GM19025 (cell line): ENCODE data around the gene PACS2.
"Not testable (repeated sequence)": the region's sequence is repeated elsewhere in the genome, so short reads cannot be mapped to it uniquely, and the experiment has no call there.

Experiments used
- ATAC-seq: cut with Tn5 transposase; IDR thresholded peaks from one replicate; pipeline ENCODE4 v1.9.1; 2021; ENCODE audit warnings: mild to moderate bottlenecking, low read depth, moderate library complexity; ENCODE audit not compliant: unreplicated experiment

Gene PACS2

GRCh38 chr14:105347587-105347968 is 33.0 kb downstream of the PACS2 start:
- no peak for ATAC-seq

- ATAC-seq, result no peak
These were observed 33.8 kb downstream of the PACS2 start for GRCh38 chr14:105348169-105348944.

GRCh38 chr14:105348945-105349699 is 34.6 kb downstream of the PACS2 start:
- no peak for ATAC-seq

GRCh38 chr14:105349992-105350391 is 35.4 kb downstream of the PACS2 start:
- ATAC-seq, result no peak

GRCh38 chr14:105350450-105351244 is 36.1 kb downstream of the PACS2 start:
- ATAC-seq, result no peak

GRCh38 chr14:105351410-105351809 is 36.9 kb downstream of the PACS2 start:
- ATAC-seq, result no peak

- ATAC-seq, result no peak
These were observed 37.6 kb downstream of the PACS2 start for GRCh38 chr14:105351920-105352851.

- no peak for ATAC-seq
These were observed 38.6 kb downstream of the PACS2 start for GRCh38 chr14:105353136-105353535.

- no peak for ATAC-seq
These were observed 40.0 kb downstream of the PACS2 start for GRCh38 chr14:105354541-105354940.

- ATAC-seq, result no peak
These were observed 40.6 kb downstream of the PACS2 start for GRCh38 chr14:105355049-105355575.

- no peak for ATAC-seq
These were observed 41.5 kb downstream of the PACS2 start for GRCh38 chr14:105355850-105356604.

GRCh38 chr14:105356927-105357326 is 42.4 kb downstream of the PACS2 start:
- no peak for ATAC-seq

- no peak for ATAC-seq
These were observed 43.1 kb downstream of the PACS2 start for GRCh38 chr14:105357626-105358025.

- no peak for ATAC-seq
These were observed 43.7 kb downstream of the PACS2 start for GRCh38 chr14:105358140-105358846.

- ATAC-seq, result no peak
These were observed 44.4 kb downstream of the PACS2 start for GRCh38 chr14:105358943-105359342.

- ATAC-seq, result not testable (repeated sequence)
These were observed 46.9 kb downstream of the PACS2 start for GRCh38 chr14:105361412-105361811.

GRCh38 chr14:105363847-105364708 is 49.5 kb downstream of the PACS2 start:
- no peak for ATAC-seq

- no peak for ATAC-seq
These were observed 50.6 kb downstream of the PACS2 start for GRCh38 chr14:105365101-105365500.
